ENCODE data around the gene KLF6. TPM values are rescaled to one million over a fixed set of nuclear protein-coding genes. Genes with fewer than 3 reads are reported as not detected.

Gene KLF6
- total and polyA plus RNA-seq, 9 of the 15 experiments (the other 6 are each of a cell fraction or from before 2014, with no cell fraction given), result 3.2 to 23.9 (median 8.0) TPM

DNA sequence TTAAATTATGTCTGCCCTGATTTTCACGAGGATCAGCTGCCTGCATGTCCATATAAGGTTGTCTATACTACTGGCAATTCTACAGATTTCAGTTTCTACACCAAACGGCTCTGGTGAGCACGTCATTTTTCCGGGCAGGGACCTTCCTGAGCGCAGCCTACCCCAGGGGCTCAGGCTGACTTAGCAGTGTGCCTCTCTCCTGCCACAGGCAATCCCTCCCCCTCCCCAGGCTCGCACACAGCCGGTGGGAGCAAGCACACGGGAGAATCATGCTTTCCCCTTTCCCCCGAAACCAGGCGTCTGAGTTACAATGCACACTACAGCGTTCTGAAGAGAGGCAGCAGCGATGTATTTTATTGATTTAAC is 1.7 kb downstream of the KLF6 start (continued):
- TF ChIP-seq ZNF445 (CRISPR knock-in tag; IDR thresholded peaks at IDR 0.05; ENCODE audit: low read depth) (no peak), HDAC8 (tag; IDR thresholded peaks at IDR 0.05) (no peak), ZEB2 (IDR thresholded peaks at IDR 0.05) (0 out of 2 replicates have a peak, but pooled peaks have one; percentile 10), BCOR (IDR thresholded peaks at IDR 0.05) (no peak), ELF2 (CRISPR knock-in tag; IDR thresholded peaks at IDR 0.05) (no peak), RBFOX2 (IDR thresholded peaks at IDR 0.05; ENCODE audit: low read depth, low read length) (peak; percentile 66), ZBTB7A (IDR thresholded peaks at IDR 0.05; ENCODE audit: borderline replicate concordance, control insufficient read depth, low read depth, low read length) (peak; percentile 23; the same call in 1 of the 2 replicates), SRSF9 (IDR thresholded peaks at IDR 0.05; ENCODE audit: borderline replicate concordance, low read depth, low read length) (no peak), CBX3 (IDR thresholded peaks at IDR 0.05; ENCODE audit: borderline replicate concordance in 1 of 2, low read length in 2 of 2) (no peak), ZNF274 (IDR thresholded peaks at IDR 0.05; ENCODE audit: borderline replicate concordance, low read depth, low read length) (no peak), U2AF2 (optimal IDR thresholded peaks at IDR 0.05; ENCODE audit: low read depth, low read length) (no peak), ATF7 (IDR thresholded peaks at IDR 0.05) (no peak), ZNF146 (CRISPR knock-in tag; IDR thresholded peaks at IDR 0.05; ENCODE audit: unreplicated experiment) (no peak), PHF20 (IDR thresholded peaks at IDR 0.05; ENCODE audit: partially characterized antibody) (no peak), KAT2B (IDR thresholded peaks at IDR 0.05; ENCODE audit: low read depth, low read length) (no peak), SRSF1 (IDR thresholded peaks at IDR 0.05; ENCODE audit: low read depth, low read length) (no peak), RAD51 (IDR thresholded peaks at IDR 0.05; ENCODE audit: borderline replicate concordance, low read depth) (no peak), POLR3G (IDR thresholded peaks at IDR 0.05; ENCODE audit: extremely low read depth, insufficient read length, insufficient replicate concordance) (no peak), RBM22 (IDR thresholded peaks at IDR 0.05; ENCODE audit: low read depth, low read length, poor library complexity, severe bottlenecking) (no peak)
- TF ChIP-seq, protein P1, sequence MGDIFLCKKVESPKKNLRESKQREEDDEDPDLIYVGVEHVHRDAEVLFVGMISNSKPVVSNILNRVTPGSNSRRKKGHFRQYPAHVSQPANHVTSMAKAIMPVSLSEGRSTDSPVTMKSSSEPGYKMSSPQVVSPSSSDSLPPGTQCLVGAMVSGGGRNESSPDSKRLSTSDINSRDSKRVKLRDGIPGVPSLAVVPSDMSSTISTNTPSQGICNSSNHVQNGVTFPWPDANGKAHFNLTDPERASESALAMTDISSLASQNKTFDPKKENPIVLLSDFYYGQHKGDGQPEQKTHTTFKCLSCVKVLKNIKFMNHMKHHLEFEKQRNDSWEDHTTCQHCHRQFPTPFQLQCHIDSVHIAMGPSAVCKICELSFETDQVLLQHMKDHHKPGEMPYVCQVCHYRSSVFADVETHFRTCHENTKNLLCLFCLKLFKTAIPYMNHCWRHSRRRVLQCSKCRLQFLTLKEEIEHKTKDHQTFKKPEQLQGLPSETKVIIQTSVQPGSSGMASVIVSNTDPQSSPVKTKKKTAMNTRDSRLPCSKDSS (IDR thresholded peaks at IDR 0.05; ENCODE audit: low read depth, partially characterized antibody), result no peak
- TF ChIP-seq, protein P2, sequence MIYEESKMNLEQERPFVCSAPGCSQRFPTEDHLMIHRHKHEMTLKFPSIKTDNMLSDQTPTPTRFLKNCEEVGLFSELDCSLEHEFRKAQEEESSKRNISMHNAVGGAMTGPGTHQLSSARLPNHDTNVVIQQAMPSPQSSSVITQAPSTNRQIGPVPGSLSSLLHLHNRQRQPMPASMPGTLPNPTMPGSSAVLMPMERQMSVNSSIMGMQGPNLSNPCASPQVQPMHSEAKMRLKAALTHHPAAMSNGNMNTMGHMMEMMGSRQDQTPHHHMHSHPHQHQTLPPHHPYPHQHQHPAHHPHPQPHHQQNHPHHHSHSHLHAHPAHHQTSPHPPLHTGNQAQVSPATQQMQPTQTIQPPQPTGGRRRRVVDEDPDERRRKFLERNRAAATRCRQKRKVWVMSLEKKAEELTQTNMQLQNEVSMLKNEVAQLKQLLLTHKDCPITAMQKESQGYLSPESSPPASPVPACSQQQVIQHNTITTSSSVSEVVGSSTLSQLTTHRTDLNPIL (CRISPR knock-in tag; IDR thresholded peaks at IDR 0.05), result no peak
- TF ChIP-seq, protein P3, sequence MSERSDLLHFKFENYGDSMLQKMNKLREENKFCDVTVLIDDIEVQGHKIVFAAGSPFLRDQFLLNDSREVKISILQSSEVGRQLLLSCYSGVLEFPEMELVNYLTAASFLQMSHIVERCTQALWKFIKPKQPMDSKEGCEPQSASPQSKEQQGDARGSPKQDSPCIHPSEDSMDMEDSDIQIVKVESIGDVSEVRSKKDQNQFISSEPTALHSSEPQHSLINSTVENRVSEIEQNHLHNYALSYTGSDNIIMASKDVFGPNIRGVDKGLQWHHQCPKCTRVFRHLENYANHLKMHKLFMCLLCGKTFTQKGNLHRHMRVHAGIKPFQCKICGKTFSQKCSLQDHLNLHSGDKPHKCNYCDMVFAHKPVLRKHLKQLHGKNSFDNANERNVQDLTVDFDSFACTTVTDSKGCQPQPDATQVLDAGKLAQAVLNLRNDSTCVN (CRISPR knock-in tag; IDR thresholded peaks at IDR 0.05), result no peak
- TF ChIP-seq, protein P4, sequence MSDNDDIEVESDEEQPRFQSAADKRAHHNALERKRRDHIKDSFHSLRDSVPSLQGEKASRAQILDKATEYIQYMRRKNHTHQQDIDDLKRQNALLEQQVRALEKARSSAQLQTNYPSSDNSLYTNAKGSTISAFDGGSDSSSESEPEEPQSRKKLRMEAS (CRISPR knock-in tag; IDR thresholded peaks at IDR 0.05), result 0 out of 2 replicates have a peak, but pooled peaks have one; percentile 7
- TF ChIP-seq, protein P5, sequence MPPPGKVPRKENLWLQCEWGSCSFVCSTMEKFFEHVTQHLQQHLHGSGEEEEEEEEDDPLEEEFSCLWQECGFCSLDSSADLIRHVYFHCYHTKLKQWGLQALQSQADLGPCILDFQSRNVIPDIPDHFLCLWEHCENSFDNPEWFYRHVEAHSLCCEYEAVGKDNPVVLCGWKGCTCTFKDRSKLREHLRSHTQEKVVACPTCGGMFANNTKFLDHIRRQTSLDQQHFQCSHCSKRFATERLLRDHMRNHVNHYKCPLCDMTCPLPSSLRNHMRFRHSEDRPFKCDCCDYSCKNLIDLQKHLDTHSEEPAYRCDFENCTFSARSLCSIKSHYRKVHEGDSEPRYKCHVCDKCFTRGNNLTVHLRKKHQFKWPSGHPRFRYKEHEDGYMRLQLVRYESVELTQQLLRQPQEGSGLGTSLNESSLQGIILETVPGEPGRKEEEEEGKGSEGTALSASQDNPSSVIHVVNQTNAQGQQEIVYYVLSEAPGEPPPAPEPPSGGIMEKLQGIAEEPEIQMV (tag; conservative IDR thresholded peaks at IDR 0.05; ENCODE audit: low read depth), result no peak

Measured in K562 (cell line).